COLO829 (cell line): Measurements from ENCODE around the gene LILRA2.
"Not testable (repeated sequence)": the region's sequence is repeated elsewhere in the genome, so short reads cannot be mapped to it uniquely, and the experiment has no call there.

Experiments used
- DNase-seq: peaks from one replicate; pipeline ENCODE4 v3.0.0; 2012; ENCODE audit warnings: low spot score

The LILRA2 gene

DNA sequence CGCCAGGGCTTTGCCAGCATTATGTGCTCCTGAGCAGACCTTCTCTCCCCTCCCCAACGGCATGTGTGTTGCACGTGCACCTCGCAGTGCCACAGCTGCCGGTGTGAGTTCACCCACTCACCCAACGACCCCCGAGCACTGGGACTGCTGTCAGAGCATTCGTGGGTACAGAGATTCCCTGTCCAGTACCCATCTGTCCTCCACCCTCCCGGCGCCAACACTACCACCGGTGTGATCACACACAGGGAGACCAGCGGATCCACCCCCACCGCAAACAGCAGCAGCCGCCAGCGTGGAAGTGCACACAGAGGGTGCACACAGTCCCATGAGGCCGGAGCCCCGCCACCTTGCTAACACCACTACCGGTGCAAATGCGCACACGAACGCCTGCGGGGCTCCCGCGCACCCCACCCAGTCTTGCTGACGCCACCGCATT lies 35.8 kb downstream of the LILRA2 start:
- no peak for DNase-seq

DNA sequence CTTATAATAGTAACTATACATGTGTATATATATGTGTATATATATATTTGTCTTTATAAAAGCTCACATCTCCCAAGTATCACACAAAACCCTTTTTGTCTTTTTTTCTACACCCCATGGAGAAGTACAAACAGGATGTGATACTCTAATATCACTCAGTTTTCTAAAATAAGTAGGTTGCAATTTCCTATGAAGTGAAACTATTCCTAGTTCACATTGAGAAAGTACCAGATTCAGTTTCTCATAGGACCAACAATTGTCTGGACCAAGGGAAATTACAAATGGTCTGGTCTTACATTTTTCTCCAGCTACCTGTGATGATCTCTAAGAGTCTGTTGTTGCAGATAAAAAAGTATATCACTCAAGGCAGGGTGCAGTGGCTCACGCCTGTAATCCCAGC lies 38.8 kb downstream of the LILRA2 start:
- DNase-seq: no peak

DNA sequence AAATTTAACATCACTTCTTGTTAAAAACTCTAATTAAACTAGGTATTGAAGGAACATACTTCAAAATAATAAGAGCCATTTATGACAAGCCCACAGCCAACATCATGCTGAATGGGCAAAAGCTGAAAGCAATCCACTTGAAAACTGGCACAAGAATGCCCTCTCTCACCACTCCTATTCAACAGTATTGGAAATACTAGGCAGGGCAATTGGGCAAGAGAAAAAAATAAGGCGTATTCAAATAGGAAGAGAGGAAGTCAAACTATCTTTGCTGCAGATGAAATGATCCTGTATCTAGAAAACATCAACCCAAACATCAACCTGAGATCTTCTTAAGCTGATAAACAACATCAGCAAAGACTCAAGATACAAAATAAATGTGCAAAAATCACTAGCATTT lies 41.1 kb downstream of the LILRA2 start:
- no peak for DNase-seq

DNA sequence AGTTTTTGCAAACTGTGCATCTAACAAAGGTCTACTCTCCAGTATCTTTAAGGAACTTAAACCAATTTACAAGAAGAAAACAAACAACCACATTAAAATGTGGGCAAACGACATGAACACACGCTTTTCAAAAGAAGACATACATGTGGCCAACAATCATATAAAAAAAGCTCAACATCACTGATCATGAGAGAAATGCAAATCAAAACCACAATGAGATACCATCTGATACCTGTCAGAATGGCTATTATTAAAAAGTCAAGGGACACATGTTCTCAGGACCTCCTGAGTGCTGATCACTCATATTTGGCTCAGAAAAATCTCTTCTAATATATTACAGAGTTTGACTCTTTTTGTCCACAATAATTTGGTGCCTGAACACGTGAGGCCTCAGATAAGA lies 42.5 kb downstream of the LILRA2 start:
- no peak for DNase-seq

DNA sequence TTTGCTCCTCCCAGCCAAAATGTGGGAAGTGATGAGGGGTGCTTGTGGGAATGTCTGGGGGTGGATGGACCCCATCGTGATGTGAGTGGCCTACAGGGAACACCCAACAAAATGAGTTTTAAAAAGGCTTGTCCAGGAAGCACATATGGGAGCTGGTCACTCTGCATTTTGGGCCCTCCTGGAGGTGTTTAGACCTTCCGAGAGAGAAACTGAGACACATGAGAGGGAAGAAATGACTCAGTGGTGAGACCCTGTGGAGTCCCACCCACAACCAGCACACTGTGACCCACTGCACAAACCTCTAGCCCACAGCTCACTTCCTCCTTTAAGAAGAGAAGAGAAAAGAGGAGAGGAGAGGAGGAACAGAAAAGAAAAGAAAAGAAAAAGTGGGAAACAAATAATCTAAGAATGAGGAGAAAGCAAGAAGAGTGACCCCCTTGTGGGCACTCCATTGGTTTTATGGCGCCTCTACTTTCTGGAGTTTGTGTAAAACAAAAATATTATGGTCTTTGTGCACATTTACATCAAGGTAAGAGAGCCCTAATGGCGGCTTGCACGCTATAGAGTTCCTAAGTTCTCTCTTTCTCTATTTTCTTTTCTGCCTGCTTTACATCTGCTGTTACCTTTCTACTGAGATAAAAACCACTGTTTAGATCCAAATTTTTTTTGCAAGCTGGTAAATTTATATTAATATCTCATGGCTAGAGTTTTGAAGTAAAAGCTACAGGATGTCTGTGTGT lies 43.4 kb downstream of the LILRA2 start:
- no peak for DNase-seq

DNA sequence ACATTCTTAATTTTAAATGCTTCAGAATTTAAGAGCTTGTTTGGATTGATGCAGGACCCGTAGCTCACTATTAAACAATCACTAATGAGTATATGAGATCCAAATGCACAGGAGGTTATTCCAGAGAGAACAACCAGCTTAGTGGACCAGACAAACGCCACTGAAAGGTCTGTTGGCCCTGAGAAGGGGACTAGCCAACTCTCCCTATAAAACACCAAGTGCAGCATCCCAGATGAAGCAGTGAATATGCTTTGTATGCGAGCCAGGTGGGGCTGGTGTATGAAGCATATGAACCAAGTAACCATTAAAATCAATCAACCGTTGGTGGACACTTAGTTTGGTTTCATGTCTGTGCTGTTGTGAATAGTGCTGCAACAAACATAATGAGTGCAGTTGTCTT lies 46.9 kb downstream of the LILRA2 start:
- DNase-seq: no peak

DNA sequence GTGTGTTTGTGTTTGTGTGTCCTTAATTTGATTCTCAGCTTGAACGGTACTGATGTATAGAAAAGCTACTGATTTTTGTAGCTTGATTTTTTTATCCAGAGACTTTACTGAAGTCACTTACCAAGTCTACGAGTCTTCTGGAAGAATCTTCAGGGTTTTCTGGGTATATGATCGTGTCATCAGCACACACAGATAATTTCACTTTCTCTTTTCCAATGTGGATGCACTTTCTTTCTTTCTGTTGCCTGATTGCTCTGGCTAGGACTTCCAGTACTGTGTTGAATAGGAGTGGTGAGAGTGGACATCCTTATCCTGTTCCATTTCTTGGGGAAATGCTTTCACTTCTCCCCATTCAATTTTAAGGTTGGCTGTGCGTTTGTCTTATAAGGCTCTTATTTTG lies 48.8 kb downstream of the LILRA2 start:
- no peak for DNase-seq

DNA sequence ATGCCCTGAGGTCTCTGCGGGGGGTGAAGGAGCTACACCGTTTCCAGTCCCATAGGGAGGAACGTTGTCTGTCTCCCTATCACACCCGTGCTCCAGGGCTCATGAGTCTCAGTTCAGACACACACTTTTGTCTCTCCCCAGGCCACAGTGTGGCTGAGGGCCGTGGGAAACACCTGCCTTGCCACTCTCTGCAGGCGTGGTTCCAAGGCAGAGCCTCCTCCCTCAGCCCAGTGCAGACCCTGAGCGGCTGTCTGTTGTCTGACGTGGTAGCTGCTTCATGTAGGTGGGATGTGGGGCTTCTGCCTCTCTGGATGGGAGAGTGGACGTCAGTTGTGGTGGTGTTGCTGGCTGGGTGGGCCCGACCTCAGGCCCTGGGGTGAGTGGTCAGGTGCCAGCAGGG lies 50.6 kb downstream of the LILRA2 start:
- not testable (repeated sequence) for DNase-seq

DNA sequence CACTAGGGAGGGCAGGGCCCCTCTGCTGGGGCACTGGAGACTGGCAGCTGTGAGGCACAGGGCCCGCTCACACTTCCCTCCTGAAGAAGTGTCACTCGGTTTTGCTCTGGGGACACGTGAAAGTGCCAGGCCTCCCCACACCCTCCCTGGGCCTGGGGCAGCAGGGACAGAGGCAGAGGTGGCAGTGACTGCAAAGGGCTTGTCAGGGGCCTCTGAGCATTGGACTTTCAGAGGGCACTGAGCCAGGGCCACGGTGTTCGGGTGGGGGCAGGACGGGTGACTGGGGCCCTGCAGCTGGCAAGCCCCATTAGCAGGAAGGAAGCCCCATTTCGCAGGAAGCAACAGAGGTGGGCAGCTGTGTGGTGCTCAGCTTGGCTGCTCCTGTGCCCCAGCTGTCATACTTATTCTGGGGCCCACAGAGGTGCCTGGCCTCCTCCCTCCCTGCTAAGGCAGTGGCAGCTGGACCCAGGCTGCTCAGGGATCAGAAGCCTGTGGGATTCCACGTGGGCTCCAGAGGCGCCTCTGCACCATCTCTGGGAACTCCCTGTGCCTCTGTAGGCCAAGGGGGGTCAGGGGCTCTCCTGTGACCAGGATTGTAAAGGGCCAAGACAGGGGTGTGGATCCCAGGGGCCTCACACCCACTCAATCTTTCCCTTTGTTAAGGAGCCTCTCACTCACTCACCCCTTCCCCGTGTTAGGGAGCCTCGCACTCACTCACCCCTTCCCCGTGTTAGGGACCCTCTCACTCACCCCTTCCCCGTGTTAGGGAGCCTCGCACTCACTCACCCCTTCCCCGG lies 51.5 kb downstream of the LILRA2 start:
- DNase-seq: not testable (repeated sequence)

DNA sequence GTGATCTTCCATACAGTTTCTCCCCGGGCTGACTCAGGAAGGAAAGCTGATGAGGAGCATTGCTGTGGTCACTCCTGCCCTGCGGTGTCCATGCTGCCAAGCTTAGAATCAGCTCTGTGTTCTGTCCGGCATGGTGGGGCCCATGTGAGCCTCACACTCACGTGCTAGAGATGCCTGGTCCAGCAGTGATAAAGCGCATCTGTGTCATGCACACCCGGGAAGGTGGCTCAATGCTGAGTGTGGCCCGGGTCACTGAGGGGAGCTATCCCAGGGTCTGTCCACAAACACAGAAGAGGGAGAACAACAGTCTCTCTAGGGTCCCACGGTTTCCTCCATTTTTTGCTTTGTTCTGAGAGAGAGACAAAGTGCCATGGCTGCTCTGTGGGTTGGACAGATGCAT lies 53.2 kb downstream of the LILRA2 start:
- no peak for DNase-seq

DNA sequence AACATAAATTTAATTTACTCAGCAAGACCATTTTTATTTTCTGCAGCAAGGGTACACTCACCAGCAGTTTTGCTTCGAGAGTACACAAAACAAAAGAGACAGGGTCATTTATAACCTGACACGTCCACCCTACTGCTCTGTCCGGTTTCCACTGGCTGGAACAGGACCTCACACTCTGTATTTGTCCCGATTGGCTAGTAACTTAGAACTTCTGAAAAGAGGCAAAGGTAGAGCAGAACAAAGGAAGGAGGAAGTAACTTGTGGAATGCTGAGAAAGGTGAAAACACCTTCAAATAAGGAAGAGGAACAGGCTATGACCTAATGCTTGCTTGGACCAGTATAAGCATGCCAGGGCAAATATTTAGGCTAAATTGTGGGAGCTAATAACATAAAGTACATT lies 54.3 kb downstream of the LILRA2 start:
- DNase-seq: not testable (repeated sequence)

DNA sequence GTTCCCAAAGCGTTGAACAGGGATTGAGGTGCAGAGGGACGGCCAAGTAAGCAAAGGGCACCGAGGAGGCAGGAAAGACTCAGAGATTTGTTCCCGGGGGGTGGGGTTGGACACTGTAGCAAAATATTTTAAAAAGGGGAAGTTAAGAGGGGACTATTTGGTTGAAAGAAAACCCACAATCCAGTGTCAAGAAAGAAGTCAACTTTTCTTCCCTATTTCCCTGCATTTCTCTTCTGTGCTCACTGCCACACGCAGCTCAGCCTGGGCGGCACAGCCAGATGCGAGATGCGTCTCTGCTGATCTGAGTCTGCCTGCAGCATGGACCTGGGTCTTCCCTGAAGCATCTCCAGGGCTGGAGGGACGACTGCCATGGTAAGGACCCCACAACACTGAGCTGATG lies 56.7 kb downstream of the LILRA2 start, which contains the start of gene LILRB1:
LILRB1 (plus strand) TSS at position 223 of the 400 bp plus-strand sequence. CDS start 590 bp downstream, outside the sequence.
- DNase-seq: not testable (repeated sequence)

DNA sequence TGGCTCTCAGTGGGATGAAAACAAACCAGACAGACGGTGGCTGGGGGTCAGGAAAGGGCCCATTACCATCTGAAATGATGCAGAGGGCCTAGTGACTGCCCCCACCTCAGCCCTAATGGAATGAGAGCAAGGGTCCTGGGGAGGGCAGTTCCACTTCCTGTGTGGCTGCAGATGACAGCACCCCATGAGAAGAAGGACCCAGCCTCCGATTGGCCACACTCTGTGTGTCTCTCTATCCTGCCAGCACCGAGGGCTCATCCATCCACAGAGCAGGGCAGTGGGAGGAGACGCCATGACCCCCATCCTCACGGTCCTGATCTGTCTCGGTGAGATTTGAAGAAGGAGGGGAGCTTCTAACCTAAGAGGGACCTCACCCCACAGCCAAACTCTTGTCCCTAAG lies 57.2 kb downstream of the LILRA2 start:
- no peak for DNase-seq

DNA sequence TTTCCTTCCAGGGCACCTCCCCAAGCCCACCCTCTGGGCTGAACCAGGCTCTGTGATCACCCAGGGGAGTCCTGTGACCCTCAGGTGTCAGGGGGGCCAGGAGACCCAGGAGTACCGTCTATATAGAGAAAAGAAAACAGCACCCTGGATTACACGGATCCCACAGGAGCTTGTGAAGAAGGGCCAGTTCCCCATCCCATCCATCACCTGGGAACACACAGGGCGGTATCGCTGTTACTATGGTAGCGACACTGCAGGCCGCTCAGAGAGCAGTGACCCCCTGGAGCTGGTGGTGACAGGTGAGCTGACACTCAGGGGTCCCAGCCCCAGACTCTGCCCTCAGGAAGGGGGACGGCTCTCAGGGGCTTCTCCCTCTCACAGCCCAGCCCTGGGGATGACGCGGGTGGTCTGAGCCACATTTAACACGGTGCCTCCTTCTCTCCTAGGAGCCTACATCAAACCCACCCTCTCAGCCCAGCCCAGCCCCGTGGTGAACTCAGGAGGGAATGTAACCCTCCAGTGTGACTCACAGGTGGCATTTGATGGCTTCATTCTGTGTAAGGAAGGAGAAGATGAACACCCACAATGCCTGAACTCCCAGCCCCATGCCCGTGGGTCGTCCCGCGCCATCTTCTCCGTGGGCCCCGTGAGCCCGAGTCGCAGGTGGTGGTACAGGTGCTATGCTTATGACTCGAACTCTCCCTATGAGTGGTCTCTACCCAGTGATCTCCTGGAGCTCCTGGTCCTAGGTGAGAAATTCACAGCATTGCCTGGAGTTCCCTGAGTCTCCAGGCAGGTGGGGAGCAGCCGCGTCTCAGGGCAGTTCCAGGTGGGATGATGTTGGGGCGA lies 58.1 kb downstream of the LILRA2 start:
- DNase-seq: not testable (repeated sequence)

DNA sequence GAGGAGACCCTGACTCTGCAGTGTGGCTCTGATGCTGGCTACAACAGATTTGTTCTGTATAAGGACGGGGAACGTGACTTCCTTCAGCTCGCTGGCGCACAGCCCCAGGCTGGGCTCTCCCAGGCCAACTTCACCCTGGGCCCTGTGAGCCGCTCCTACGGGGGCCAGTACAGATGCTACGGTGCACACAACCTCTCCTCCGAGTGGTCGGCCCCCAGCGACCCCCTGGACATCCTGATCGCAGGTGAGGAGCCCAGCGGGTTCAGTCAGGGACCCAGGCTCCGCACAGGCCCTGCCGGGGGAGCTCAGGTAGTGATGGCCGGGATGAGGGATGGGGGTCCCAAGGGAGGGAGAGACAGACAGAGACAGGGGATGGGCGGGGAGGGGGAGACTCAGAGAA lies 58.9 kb downstream of the LILRA2 start:
- not testable (repeated sequence) for DNase-seq

DNA sequence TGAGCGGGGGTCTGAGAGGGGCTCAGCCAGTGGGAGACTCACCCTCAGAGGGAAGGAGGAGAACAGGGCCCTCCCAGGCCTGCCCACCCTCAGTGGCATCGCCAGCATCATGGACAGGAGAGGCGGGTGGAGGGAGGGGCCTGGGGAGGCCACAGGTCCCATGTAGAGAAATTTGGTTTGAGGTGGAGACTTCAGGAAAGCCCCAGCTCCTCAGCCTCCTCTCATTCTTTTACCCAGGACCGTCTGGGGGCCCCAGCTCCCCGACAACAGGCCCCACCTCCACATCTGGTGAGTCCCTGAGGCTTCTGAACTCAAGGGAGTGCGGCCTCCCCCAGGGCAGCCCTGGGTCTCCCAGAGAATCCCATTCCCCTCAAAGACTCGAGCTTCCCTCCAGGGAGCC lies 59.8 kb downstream of the LILRA2 start:
- no peak for DNase-seq

DNA sequence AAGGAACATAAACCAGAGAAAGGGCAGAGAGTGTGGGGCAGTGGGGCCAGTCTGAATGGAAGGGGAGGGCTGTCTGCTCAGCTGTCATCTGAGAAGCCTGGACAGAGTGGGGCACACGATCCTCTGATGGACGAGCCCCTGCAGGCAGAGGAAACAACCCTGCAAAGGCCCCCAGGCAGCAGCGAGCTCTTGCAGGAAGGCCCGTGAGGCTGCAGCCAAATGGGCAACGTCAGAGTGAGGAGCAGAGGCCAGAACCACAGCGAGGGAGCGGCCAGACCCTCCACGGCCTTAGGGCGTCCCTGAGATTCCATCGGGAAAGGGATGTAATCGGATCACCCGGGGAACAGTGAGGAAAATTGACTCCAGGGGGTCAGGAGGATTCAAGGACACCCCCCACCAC lies 62.5 kb downstream of the LILRA2 start:
- not testable (repeated sequence) for DNase-seq

DNA sequence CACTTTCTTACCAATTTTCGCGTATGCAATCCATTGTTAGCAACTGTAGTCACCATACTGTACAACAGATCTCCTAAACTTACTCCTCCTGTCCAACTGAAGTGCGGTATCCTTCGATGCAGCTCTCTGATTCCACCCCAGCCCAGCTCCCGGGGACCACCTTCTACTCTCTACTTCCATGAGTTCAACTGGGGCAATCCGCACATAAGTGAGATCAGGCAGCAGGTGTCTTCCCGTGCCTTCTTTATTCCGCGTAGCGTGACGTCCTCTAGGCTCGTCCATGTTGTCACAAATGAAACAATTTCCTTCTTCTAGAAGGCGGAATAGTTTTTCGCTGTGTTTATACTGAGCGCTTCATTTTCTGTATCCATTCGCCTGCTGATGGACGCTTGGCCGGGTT lies 65.1 kb downstream of the LILRA2 start:
- no peak for DNase-seq
